GM15510 (cell line): ENCODE results near the gene KRT85.

Experiments used
- POLR2A ChIP-seq: IDR thresholded peaks from 3 replicates; pipeline ENCODE4 v1.6.1; 2011; ENCODE audit warnings: borderline replicate concordance; ENCODE audit not compliant: insufficient read length; ENCODE audit errors: extremely low read depth

Gene KRT85

GRCh38 chr12:52381206-52381605 is 13.9 kb upstream of the KRT85 start:
- TF ChIP-seq POLR2A, result no peak

- no peak for TF ChIP-seq POLR2A
Observed at GRCh38 chr12:52380271-52380694, 13.0 kb upstream of the KRT85 start.

GRCh38 chr12:52379536-52379935 is 12.3 kb upstream of the KRT85 start:
- TF ChIP-seq POLR2A, result no peak

- TF ChIP-seq POLR2A, result no peak
Observed at GRCh38 chr12:52378091-52378490, 10.8 kb upstream of the KRT85 start.

- no peak for TF ChIP-seq POLR2A
Observed at GRCh38 chr12:52377266-52377665, 10.0 kb upstream of the KRT85 start.

- TF ChIP-seq POLR2A, result no peak
Observed at GRCh38 chr12:52372216-52373154, 5.2 kb upstream of the KRT85 start.

GRCh38 chr12:52371716-52372115 is 4.4 kb upstream of the KRT85 start:
- no peak for TF ChIP-seq POLR2A

- TF ChIP-seq POLR2A, result no peak
Observed at GRCh38 chr12:52370926-52371608, 3.8 kb upstream of the KRT85 start.

GRCh38 chr12:52369809-52370208 is 2.5 kb upstream of the KRT85 start:
- no peak for TF ChIP-seq POLR2A

GRCh38 chr12:52369211-52369610 is 1.9 kb upstream of the KRT85 start:
- TF ChIP-seq POLR2A, result no peak

- no peak for TF ChIP-seq POLR2A
Observed at GRCh38 chr12:52368508-52368907, 1.2 kb upstream of the KRT85 start.

GRCh38 chr12:52367876-52368275 is 595 bp upstream of the KRT85 start:
- TF ChIP-seq POLR2A, result no peak

- TF ChIP-seq POLR2A, result no peak
Observed at GRCh38 chr12:52364901-52365489, 2.3 kb downstream of the KRT85 start.

GRCh38 chr12:52364061-52364460 is 3.2 kb downstream of the KRT85 start:
- no peak for TF ChIP-seq POLR2A

- TF ChIP-seq POLR2A, result no peak
Observed at GRCh38 chr12:52363111-52363679, 4.1 kb downstream of the KRT85 start.
